SU-DHL-6 (cell line): ENCODE data around the gene PODXL2.

Experiments
- H2AFZ ChIP-seq: fragments of 200-600 bp; sonication (generic); 2 replicates; pipeline ENCODE4 v1.6.1; 2014; ENCODE audit warnings: low read depth, mild to moderate bottlenecking, moderate library complexity, mixed read lengths, antibody characterized with exemption, low read length; ENCODE audit not compliant: severe bottlenecking
- H3F3A ChIP-seq: fragments of 200-600 bp; shearing (Covaris generic); 2 replicates; pipeline ENCODE4 v1.6.0; 2016; ENCODE audit warnings: antibody characterized with exemption, mild to moderate bottlenecking; ENCODE audit not compliant: insufficient read depth
- H3K27ac ChIP-seq: fragments of 200-600 bp; sonication (generic); 2 replicates; pipeline ENCODE4 v1.5.1; 2016; ENCODE audit warnings: low read depth, mild to moderate bottlenecking, low read length, moderate library complexity, mixed read lengths
- H3K27me3 ChIP-seq: fragments of 200-600 bp; sonication (generic), shearing (Covaris generic); 2 replicates; pipeline ENCODE4 v1.6.0; 2014; ENCODE audit warnings: mild to moderate bottlenecking, low read length
- H3K36me3 ChIP-seq: fragments of 200-600 bp; sonication (generic); 2 replicates; pipeline ENCODE4 v1.6.1; 2014; ENCODE audit warnings: mild to moderate bottlenecking, low read length, mixed read lengths
- H3K4me2 ChIP-seq: fragments of 300-600, 200-600 bp; shearing (Covaris generic), sonication (generic); 2 replicates; pipeline ENCODE4 v1.6.0; 2014; ENCODE audit warnings: low read length, low read depth, mild to moderate bottlenecking; ENCODE audit not compliant: poor library complexity, severe bottlenecking
- H3K4me3 ChIP-seq: fragments of 200-600 bp; sonication (generic); 2 replicates; pipeline ENCODE4 v1.5.1; 2014; ENCODE audit warnings: antibody characterized with exemption, low read length, mild to moderate bottlenecking, mixed read lengths; ENCODE audit not compliant: insufficient read depth, poor library complexity, severe bottlenecking
- H3K79me2 ChIP-seq: fragments of 200-600 bp; sonication (generic); 2 replicates; pipeline ENCODE4 v1.6.1; 2014; ENCODE audit warnings: mild to moderate bottlenecking, low read length, moderate library complexity; ENCODE audit not compliant: insufficient read depth
- H3K9ac ChIP-seq: fragments of 200-600 bp; sonication (generic); 2 replicates; pipeline ENCODE4 v1.7.0; 2014; ENCODE audit warnings: mild to moderate bottlenecking, low read length
- H3K9me2 ChIP-seq: fragments of 200-600 bp; sonication (generic); replicated peaks from 2 replicates; pipeline ENCODE4 v1.6.1; 2014; ENCODE audit warnings: low read length; ENCODE audit not compliant: insufficient read depth
- H3K9me3 ChIP-seq: fragments of 200-600 bp; sonication (generic); 2 replicates; pipeline ENCODE4 v1.6.1; 2014; ENCODE audit warnings: low read length, mixed read lengths; ENCODE audit not compliant: insufficient read depth
- H4K20me1 ChIP-seq: fragments of 200-600 bp; sonication (generic); 2 replicates; pipeline ENCODE4 v1.6.1; 2014; ENCODE audit warnings: low read depth, mild to moderate bottlenecking, antibody characterized with exemption, low read length, moderate library complexity, mixed read lengths
- CTCF ChIP-seq: fragments of 200-600 bp; sonication (generic); IDR thresholded peaks from one replicate; pipeline ENCODE4 v1.5.1; 2017; ENCODE audit warnings: antibody characterized with exemption, mild to moderate bottlenecking, low read length, moderate library complexity; ENCODE audit not compliant: insufficient read depth, poor library complexity, severe bottlenecking
- EZH2phosphoT487 ChIP-seq: fragments of 200-600 bp; sonication (generic), shearing (Covaris generic); conservative IDR thresholded peaks from 2 replicates; pipeline ENCODE4 v1.6.1; 2018; ENCODE audit warnings: mild to moderate bottlenecking, antibody characterized with exemption, low read length, moderate library complexity, mixed read lengths

The PODXL2 gene

GRCh38 chr3:127662001-127662469 is 33.0 kb downstream of the PODXL2 start:
- Histone ChIP-seq H3K9me2 (no peaks in the 10 kb centered on the region), H3K9me3 (no peaks in the 10 kb centered on the region), H3K27ac (no peak overlapping the region), H3K4me3 (no peak overlapping the region), H3F3A (no peaks in the 10 kb centered on the region), H2AFZ (no peak overlapping the region), H3K4me2 (no peak overlapping the region), H3K36me3 (no peaks in the 10 kb centered on the region), H3K79me2 (no peaks in the 10 kb centered on the region), H3K9ac (no peak overlapping the region), H4K20me1 (no peaks in the 10 kb centered on the region), H3K27me3 (no peaks in the 10 kb centered on the region)
- TF ChIP-seq EZH2phosphoT487, result no peak
- TF ChIP-seq CTCF, result no peak

- H3K4me2 ChIP-seq, result no peak overlapping the region
- no peaks in the 10 kb centered on the region for H3K79me2 ChIP-seq
- TF ChIP-seq CTCF, result no peak
- no peak for TF ChIP-seq EZH2phosphoT487
- no peak overlapping the region for H2AFZ ChIP-seq
- H3K9ac ChIP-seq, result no peak overlapping the region
- no peaks in the 10 kb centered on the region for H3K36me3 ChIP-seq
- no peaks in the 10 kb centered on the region for H3K27me3 ChIP-seq
- H4K20me1 ChIP-seq, result no peaks in the 10 kb centered on the region
- H3K4me3 ChIP-seq, result no peak overlapping the region
- no peak overlapping the region for H3K27ac ChIP-seq
- no peaks in the 10 kb centered on the region for H3K9me2 ChIP-seq
- H3F3A ChIP-seq, result no peaks in the 10 kb centered on the region
- H3K9me3 ChIP-seq, result no peaks in the 10 kb centered on the region
These were observed 34.2 kb downstream of the PODXL2 start for GRCh38 chr3:127663151-127663550.

- Histone ChIP-seq H3F3A (no peaks in the 10 kb centered on the region), H3K9me2 (no peaks in the 10 kb centered on the region), H3K4me2 (no peak overlapping the region), H3K79me2 (no peaks in the 10 kb centered on the region), H3K4me3 (no peak overlapping the region), H3K9ac (no peak overlapping the region), H4K20me1 (no peaks in the 10 kb centered on the region), H3K9me3 (no peaks in the 10 kb centered on the region), H3K27ac (no peak overlapping the region), H3K36me3 (no peaks in the 10 kb centered on the region), H3K27me3 (no peaks in the 10 kb centered on the region), H2AFZ (no peak overlapping the region)
- TF ChIP-seq EZH2phosphoT487 (no peak), CTCF (no peak)
These were observed 36.2 kb downstream of the PODXL2 start for GRCh38 chr3:127665165-127665564.
